ENCODE data around the gene SRL. TPM values are rescaled to one million over a fixed set of nuclear protein-coding genes. Genes with fewer than 3 reads are reported as not detected.
"Not testable (repeated sequence)": the region's sequence is repeated elsewhere in the genome, so short reads cannot be mapped to it uniquely, and the experiment has no call there.

Gene SRL
- total and polyA plus RNA-seq, 2 of the 8 experiments (the other 6 are each of a cell fraction or from before 2014, with no cell fraction given) = 0.05 TPM; not detected in 1

- H3K79me1 ChIP-seq (ENCODE audit: low read depth, low read length); H4K8ac ChIP-seq (ENCODE audit: extremely low read depth, insufficient read depth, low read length); H2BK20ac ChIP-seq (ENCODE audit: low read length); H3K4ac ChIP-seq (replicated peaks; ENCODE audit: insufficient read length, low read depth, low read length); H3K4me2 ChIP-seq (ENCODE audit: insufficient read depth in 1 of 2, low read depth in 2 of 2, low read length in 2 of 2); H3K27me3 ChIP-seq (replicated peaks in 1 of 4; ENCODE audit: control insufficient read depth in 3 of 4, extremely low read depth in 1 of 4, insufficient read depth in 3 of 4, low read length in 3 of 4); H4K20me1 ChIP-seq (replicated peaks in 1 of 2; ENCODE audit: control insufficient read depth in 1 of 2, insufficient read depth in 2 of 2, low read length in 2 of 2); H3K4me1 ChIP-seq (replicated peaks in 1 of 4; ENCODE audit: control insufficient read depth in 3 of 4, insufficient read depth in 4 of 4, low read length in 3 of 4); H4K91ac ChIP-seq (replicated peaks; ENCODE audit: insufficient read length, low read length); H2BK15ac ChIP-seq (ENCODE audit: low read length); H3K23ac ChIP-seq (ENCODE audit: insufficient read length); FAIRE-seq; H3K36me3 ChIP-seq (ENCODE audit: control insufficient read depth in 2 of 4, insufficient read depth in 4 of 4, low read length in 3 of 4); POLR2A ChIA-PET (ENCODE audit: partially characterized antibody); H2AFZ ChIP-seq (ENCODE audit: low read length); H3K14ac ChIP-seq (ENCODE audit: insufficient read length); H3K4me3 ChIP-seq (ENCODE audit: extremely low read depth in 1 of 4, insufficient read depth in 2 of 4, low read depth in 3 of 4, low read length in 4 of 4); H3K18ac ChIP-seq (ENCODE audit: extremely low read depth, low read length); H3K27ac ChIP-seq (ENCODE audit: low read depth, low read length); DNase-seq (ENCODE audit: low read depth in 1 of 2, low spot score in 2 of 2); H3K23me2 ChIP-seq (ENCODE audit: low read depth, low read length); H3K79me2 ChIP-seq (ENCODE audit: control insufficient read depth in 1 of 2, insufficient read depth in 2 of 2, low read length in 2 of 2); H4K5ac ChIP-seq (ENCODE audit: insufficient read length, low read depth, low read length); H3K9ac ChIP-seq (replicated peaks in 1 of 4; ENCODE audit: extremely low read depth in 1 of 4, low read depth in 3 of 4, low read length in 3 of 4); H3K9me3 ChIP-seq (ENCODE audit: insufficient read depth in 2 of 2, low read depth in 1 of 2, low read length in 1 of 2); H2BK12ac ChIP-seq (ENCODE audit: low read depth, low read length); H2BK120ac ChIP-seq (replicated peaks; ENCODE audit: low read depth, low read length): not testable (repeated sequence)
- CTCF ChIA-PET (ENCODE audit: partially characterized antibody) = interaction anchor here (1.6 kb wide), 1 partner anchor 9 kb away, joined by 3 read pairs; no protein-coding TSS in a partner anchor
- peak overlapping the region; percentile 51 for H3K56ac ChIP-seq (replicated peaks; ENCODE audit: insufficient read length, low read depth, low read length)
- H2AK5ac ChIP-seq (ENCODE audit: low read depth, low read length) = peak overlapping the region; percentile 94; the same call in 1 of the 2 replicates
- 94 to 100% methylated on average over 4 to 22 of the region's 22 CpGs for WGBS, 2 experiments (ENCODE audit: extremely low coverage in 1 of 2, insufficient coverage in 1 of 2, insufficient read length in 1 of 2, insufficient replicate concordance in 2 of 2, low coverage in 1 of 2, low lambda C conversion rate in 2 of 2, missing lambda C conversion rate in 1 of 2)
- peak overlapping the region; percentile 23; the same call in 1 of the 2 replicates for H2BK5ac ChIP-seq (ENCODE audit: low read depth, low read length)
These were observed 30.3 kb downstream of the SRL start for GRCh38 chr16:4211445-4212210.

Measured in H1 (cell line).